ENCODE results near the gene ROM1. TPM values are rescaled to one million over a fixed set of nuclear protein-coding genes. Genes with fewer than 3 reads are reported as not detected.

ROM1 gene
- total and polyA plus RNA-seq, 2 donors: 1.7 to 7.6 TPM

Other genes with a start within 250 kb of the ROM1 start
- gene SCGB1A1, start 194.2 kb upstream of the ROM1 start, total RNA-seq: 1.5 TPM
- gene SCGB1A1, start 194.2 kb upstream of the ROM1 start, polyA plus RNA-seq: 27.2 TPM
- gene AHNAK, start 66.5 kb upstream of the ROM1 start, total RNA-seq: 40.1 TPM
- gene AHNAK, start 66.5 kb upstream of the ROM1 start, polyA plus RNA-seq: 35.8 TPM
- gene EEF1G, start 39.4 kb upstream of the ROM1 start, total RNA-seq: 1,700 TPM
- gene EEF1G, start 39.4 kb upstream of the ROM1 start, polyA plus RNA-seq: 1,365 TPM
- 7.8 TPM for gene TUT1, start 21.7 kb upstream of the ROM1 start, total RNA-seq
- 25.3 TPM for gene TUT1, start 21.7 kb upstream of the ROM1 start, polyA plus RNA-seq
- gene MTA2, start 11.4 kb upstream of the ROM1 start, total RNA-seq: 121 TPM
- 79.3 TPM for gene MTA2, start 11.4 kb upstream of the ROM1 start, polyA plus RNA-seq
- gene EML3, start 482 bp upstream of the ROM1 start, total RNA-seq: 17.8 TPM
- gene EML3, start 482 bp upstream of the ROM1 start, polyA plus RNA-seq: 99.3 TPM
- 29.4 TPM for gene B3GAT3, start 8.7 kb downstream of the ROM1 start, total RNA-seq
- 72.2 TPM for gene B3GAT3, start 8.7 kb downstream of the ROM1 start, polyA plus RNA-seq
- gene GANAB, start 33.4 kb downstream of the ROM1 start, total RNA-seq: 95.9 TPM
- gene GANAB, start 33.4 kb downstream of the ROM1 start, polyA plus RNA-seq: 98.4 TPM
- 8.6 TPM for gene INTS5, start 40.0 kb downstream of the ROM1 start, total RNA-seq
- gene INTS5, start 40.0 kb downstream of the ROM1 start, polyA plus RNA-seq: 8.1 TPM
- 111 TPM for gene C11orf98, start 52.0 kb downstream of the ROM1 start, total RNA-seq
- gene C11orf98, start 52.0 kb downstream of the ROM1 start, polyA plus RNA-seq: 152 TPM
- 31.1 TPM for gene CSKMT, start 52.1 kb downstream of the ROM1 start, total RNA-seq
- gene CSKMT, start 52.1 kb downstream of the ROM1 start, polyA plus RNA-seq: 64.6 TPM
- gene UQCC3, start 58.4 kb downstream of the ROM1 start, total RNA-seq: 11.8 TPM
- 19.3 TPM for gene UQCC3, start 58.4 kb downstream of the ROM1 start, polyA plus RNA-seq
- gene LBHD1, start 59.0 kb downstream of the ROM1 start, total RNA-seq: 4.0 TPM
- gene LBHD1, start 59.0 kb downstream of the ROM1 start, polyA plus RNA-seq: 14.0 TPM
- 142 TPM for gene UBXN1, start 65.8 kb downstream of the ROM1 start, total RNA-seq
- 191 TPM for gene UBXN1, start 65.8 kb downstream of the ROM1 start, polyA plus RNA-seq
- gene LRRN4CL, start 76.3 kb downstream of the ROM1 start, total RNA-seq: 0.80 TPM
- 0.75 TPM for gene LRRN4CL, start 76.3 kb downstream of the ROM1 start, polyA plus RNA-seq
- 29.3 TPM for gene BSCL2, start 94.2 kb downstream of the ROM1 start, total RNA-seq
- gene BSCL2, start 94.2 kb downstream of the ROM1 start, polyA plus RNA-seq: 76.6 TPM
- 0.05 TPM for gene GNG3, start 94.4 kb downstream of the ROM1 start, total RNA-seq
- gene GNG3, start 94.4 kb downstream of the ROM1 start, polyA plus RNA-seq: 0.41 TPM
- 7.7 TPM for gene HNRNPUL2, start 114.2 kb downstream of the ROM1 start, total RNA-seq
- 44.7 TPM for gene HNRNPUL2, start 114.2 kb downstream of the ROM1 start, polyA plus RNA-seq
- 37.8 TPM for gene TTC9C, start 115.2 kb downstream of the ROM1 start, total RNA-seq
- 34.9 TPM for gene TTC9C, start 115.2 kb downstream of the ROM1 start, polyA plus RNA-seq
- gene ZBTB3, start 140.9 kb downstream of the ROM1 start, total RNA-seq: 8.9 TPM
- gene ZBTB3, start 140.9 kb downstream of the ROM1 start, polyA plus RNA-seq: 7.7 TPM
- gene POLR2G, start 148.3 kb downstream of the ROM1 start, total RNA-seq: 172 TPM
- gene POLR2G, start 148.3 kb downstream of the ROM1 start, polyA plus RNA-seq: 150 TPM
- 18.9 TPM for gene TAF6L, start 158.1 kb downstream of the ROM1 start, total RNA-seq
- gene TAF6L, start 158.1 kb downstream of the ROM1 start, polyA plus RNA-seq: 26.5 TPM
- gene TMEM179B, start 174.1 kb downstream of the ROM1 start, total RNA-seq: 36.5 TPM
- gene TMEM179B, start 174.1 kb downstream of the ROM1 start, polyA plus RNA-seq: 58.2 TPM
- gene TMEM223, start 178.7 kb downstream of the ROM1 start, total RNA-seq: 19.9 TPM
- 18.4 TPM for gene TMEM223, start 178.7 kb downstream of the ROM1 start, polyA plus RNA-seq
- 34.4 TPM for gene NXF1, start 192.2 kb downstream of the ROM1 start, total RNA-seq
- gene NXF1, start 192.2 kb downstream of the ROM1 start, polyA plus RNA-seq: 186 TPM
- 30.0 TPM for gene STX5, start 218.8 kb downstream of the ROM1 start, total RNA-seq
- gene STX5, start 218.8 kb downstream of the ROM1 start, polyA plus RNA-seq: 31.2 TPM
- gene TEX54, start 219.6 kb downstream of the ROM1 start, total RNA-seq: not detected
- 1.3 TPM for gene TEX54, start 219.6 kb downstream of the ROM1 start, polyA plus RNA-seq
- gene WDR74, start 226.3 kb downstream of the ROM1 start, total RNA-seq: 71.2 TPM
- gene WDR74, start 226.3 kb downstream of the ROM1 start, polyA plus RNA-seq: 57.2 TPM

Data from thymus (tissue), 2 donors.